Motor neuron (in vitro differentiated cells): ENCODE measurements around the gene IL2RA. TPM values are rescaled to one million over a fixed set of nuclear protein-coding genes. Genes with fewer than 3 reads are reported as not detected.
A peak's percentile ranks its signal among the peaks of the same experiment; 100 is the strongest.

Experiments used
- ATAC-seq, 8 experiments: fragments of 200-7000 bp; cut with Tn5 transposase; replicated peaks in 6 of 8; 2 replicates each; pipeline ENCODE4 v1.8.0; 2021; ENCODE audit warnings: mild to moderate bottlenecking in 8 of 8, moderate library complexity in 8 of 8
- H3K27ac ChIP-seq, 2 donors: fragments of 250-450 bp; sonication (Bioruptor Pico); 2 replicates each; pipeline ENCODE4 v1.9.0; 2021; ENCODE audit warnings: antibody characterized with exemption in 2 of 2, mild to moderate bottlenecking in 2 of 2, moderate library complexity in 1 of 2
- H3K4me1 ChIP-seq, 2 donors: fragments of 250-450 bp; sonication (Bioruptor Pico); replicated peaks in 1 of 2; 2 replicates each; pipeline ENCODE4 v1.6.1; 2021; ENCODE audit warnings: antibody characterized with exemption in 2 of 2, mild to moderate bottlenecking in 2 of 2, moderate library complexity in 1 of 2
- H3K4me3 ChIP-seq, 5 donors: fragments of 250-450 bp; sonication (Bioruptor Pico); 2 replicates each; pipeline ENCODE4 v1.9.0; 2021; ENCODE audit warnings: antibody characterized with exemption in 5 of 5, mild to moderate bottlenecking in 5 of 5, moderate library complexity in 4 of 5
- WGBS, 10 experiments: fragments of 450-650 bp; shearing (Covaris generic); methylation state at CpG; one replicate each; pipeline ENCODE4 v1.0.0; 2022; 5-methylcytosine and 5-hydroxymethylcytosine counted together
- in situ Hi-C, 9 experiments: fragments of 400-800 bp; cut with MboI; loops; one replicate each; pipeline ENCODE4 v1.15.0; 2021; ENCODE audit warnings: low sequenced_read_pairs in 9 of 9, low pct_unique_long_range_greater_than_20kb in 2 of 9; ENCODE audit not compliant: unreplicated experiment in 9 of 9
- total RNA-seq, 8 experiments: library from RNA; unstranded; fragments of 300-600 nt; gene quantifications; 2 replicates each; pipeline versions ENCODE4 v1.2.3 to v1.2.4, GENCODE V29; 2022

IL2RA gene
- total RNA-seq, 8 experiments from 2014 or later = 0.09 to 0.66 (median 0.15) TPM; not detected in 5

DNA sequence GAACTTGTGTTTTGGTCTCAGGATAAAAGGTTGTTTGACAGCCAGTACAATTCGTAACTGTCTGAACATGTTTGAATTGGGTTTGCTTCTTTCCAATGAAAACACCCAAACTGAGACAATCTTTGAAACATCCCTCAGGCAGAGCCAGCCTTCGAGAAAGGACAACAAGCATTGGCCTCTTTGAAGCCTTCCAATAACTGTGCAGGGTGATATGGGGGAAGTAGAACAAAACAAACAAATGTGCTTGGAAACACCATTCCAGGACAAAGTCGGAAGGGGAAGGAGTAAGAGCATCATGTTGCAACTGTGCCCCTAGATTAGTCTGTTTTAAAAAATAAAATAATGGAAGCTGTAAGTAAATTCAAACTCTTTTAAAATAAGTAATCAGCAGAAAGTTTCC is 39.5 kb downstream of the IL2RA start:
- in situ Hi-C loops = no loop called here
- Histone ChIP-seq H3K27ac (no peak overlapping the region), H3K4me3 (no peak overlapping the region), H3K4me1 (no peaks in the 10 kb centered on the region)
- 0 to 93% (median 51%) methylated on average over 1 to 3 of the region's 3 CpGs; no CpG with 5 or more reads in 1 of the 10 experiments for WGBS, 10 experiments
- no peak for ATAC-seq

DNA sequence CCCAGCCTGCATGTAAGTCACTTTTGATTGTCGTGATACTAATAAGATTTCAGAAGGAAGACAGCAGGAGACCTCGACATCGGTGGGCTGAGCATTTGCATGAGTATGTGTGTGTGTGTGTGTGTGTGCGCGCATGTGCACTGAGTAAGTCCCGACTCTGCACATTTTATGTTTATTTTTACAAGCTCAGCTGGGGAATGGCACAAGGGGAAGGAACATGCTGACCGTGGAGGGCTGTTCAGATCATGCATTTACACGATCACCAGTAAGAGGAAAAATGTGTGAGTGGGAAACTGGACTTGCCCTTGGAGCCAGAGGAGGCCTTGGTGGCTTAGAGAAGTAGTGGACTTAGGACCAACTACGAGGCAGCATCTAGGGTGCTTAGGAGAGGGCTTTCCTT is 41.3 kb downstream of the IL2RA start:
- H3K4me3 ChIP-seq = no peak overlapping the region
- no peak for ATAC-seq
- H3K27ac ChIP-seq = no peak overlapping the region
- WGBS, 10 experiments = 57 to 100% (median 82%) methylated on average over 1 to 6 of the region's 9 CpGs; no CpG with 5 or more reads in 3 of the 10 experiments
- in situ Hi-C loops = no loop called here
- H3K4me1 ChIP-seq = no peaks in the 10 kb centered on the region

DNA sequence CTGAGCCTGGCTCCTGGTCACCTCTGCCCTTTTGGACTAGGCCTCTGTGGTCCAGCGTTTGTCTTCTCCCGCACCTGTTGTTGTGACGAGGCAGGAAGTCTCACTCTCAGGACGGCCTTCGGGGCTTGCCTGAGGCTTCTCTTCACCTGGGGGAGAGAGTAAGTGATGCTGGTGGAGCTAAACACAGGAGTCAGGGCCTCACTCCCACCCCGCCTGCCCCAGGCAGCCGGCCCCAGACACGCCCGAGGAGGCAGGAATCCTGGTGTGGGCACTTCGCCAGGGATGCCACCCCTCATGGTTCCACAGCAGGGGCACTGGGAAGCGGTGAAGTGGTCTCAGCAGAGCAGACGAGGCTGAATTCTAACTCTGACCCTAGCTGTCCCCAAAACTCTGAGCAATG is 42.4 kb downstream of the IL2RA start:
- 100% methylated on average over 1 of the region's 12 CpGs; no CpG with 5 or more reads in 9 of the 10 experiments for WGBS, 10 experiments
- Histone ChIP-seq H3K4me1 (no peaks in the 10 kb centered on the region), H3K27ac (no peak overlapping the region), H3K4me3 (no peak overlapping the region)
- no peak for ATAC-seq
- in situ Hi-C loops = no loop called here

DNA sequence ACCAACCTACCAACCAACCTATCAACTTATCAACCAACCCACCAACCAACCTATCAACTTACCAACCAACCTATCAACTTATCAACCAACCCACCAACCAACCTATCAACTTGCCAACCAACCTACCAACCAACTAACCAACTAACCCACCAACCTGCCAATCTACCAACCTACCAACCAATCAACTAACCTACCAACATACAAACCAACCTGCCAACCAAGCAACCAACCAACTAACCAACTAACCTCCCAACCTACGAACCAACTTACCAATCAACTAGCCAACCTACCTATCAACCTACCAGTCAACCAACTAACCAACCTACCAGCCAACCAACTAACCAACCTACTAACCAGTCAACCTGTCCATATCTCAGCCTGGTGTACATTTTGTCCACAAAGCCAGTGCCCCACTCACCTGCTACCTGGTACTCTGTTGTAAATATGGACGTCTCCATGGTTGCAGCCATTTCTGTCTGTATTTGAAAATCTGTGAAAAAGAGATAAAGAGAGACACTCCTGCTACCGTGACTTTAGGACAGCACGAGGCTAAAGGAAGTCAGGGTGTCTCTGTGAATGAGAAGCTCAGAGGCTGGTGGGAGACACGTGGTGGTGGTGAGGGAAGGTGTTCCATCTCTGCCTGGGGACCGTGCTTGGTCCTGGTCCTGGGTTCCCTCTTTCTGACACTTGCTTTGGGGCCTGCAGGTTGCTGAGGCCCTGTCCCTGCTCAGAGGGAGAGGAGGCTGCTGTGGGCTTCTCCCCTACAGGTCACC is 43.0 kb downstream of the IL2RA start:
- in situ Hi-C loops = no loop called here

DNA sequence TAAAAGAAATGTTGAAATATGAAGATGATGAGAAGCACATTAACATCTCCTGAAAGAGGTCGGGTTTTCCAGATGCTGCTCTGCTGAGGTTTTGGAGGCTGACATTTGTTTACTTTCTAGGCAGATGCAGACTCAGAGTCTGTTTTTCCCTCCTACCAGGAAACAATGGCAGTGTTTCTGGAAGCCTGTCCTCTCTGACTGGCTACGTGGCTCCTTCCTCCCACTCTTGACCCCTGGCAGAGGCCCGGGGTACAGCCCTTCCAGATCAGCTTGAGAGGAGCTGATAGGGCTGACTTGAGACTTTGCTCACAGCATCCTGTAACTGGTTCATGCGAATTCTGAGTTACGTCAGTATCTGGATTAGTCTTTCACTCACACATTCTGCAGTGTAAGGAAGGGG is 43.7 kb downstream of the IL2RA start:
- H3K27ac ChIP-seq = no peak overlapping the region
- no peak overlapping the region for H3K4me3 ChIP-seq
- in situ Hi-C loops = no loop called here
- WGBS, 10 experiments = 0 to 92% (median 56%) methylated on average over 1 to 5 of the region's 5 CpGs; no CpG with 5 or more reads in 1 of the 10 experiments
- no peaks in the 10 kb centered on the region for H3K4me1 ChIP-seq
- no peak for ATAC-seq

More for the DNA sequence above, 43.0 kb downstream of the IL2RA start:
- Histone ChIP-seq H3K4me1 (no peaks in the 10 kb centered on the region), H3K4me3 (no peak overlapping the region), H3K27ac (no peak overlapping the region)
- 48 to 100% (median 90%) methylated on average over 1 to 5 of the region's 6 CpGs; no CpG with 5 or more reads in 2 of the 10 experiments for WGBS, 10 experiments
- ATAC-seq = no peak

DNA sequence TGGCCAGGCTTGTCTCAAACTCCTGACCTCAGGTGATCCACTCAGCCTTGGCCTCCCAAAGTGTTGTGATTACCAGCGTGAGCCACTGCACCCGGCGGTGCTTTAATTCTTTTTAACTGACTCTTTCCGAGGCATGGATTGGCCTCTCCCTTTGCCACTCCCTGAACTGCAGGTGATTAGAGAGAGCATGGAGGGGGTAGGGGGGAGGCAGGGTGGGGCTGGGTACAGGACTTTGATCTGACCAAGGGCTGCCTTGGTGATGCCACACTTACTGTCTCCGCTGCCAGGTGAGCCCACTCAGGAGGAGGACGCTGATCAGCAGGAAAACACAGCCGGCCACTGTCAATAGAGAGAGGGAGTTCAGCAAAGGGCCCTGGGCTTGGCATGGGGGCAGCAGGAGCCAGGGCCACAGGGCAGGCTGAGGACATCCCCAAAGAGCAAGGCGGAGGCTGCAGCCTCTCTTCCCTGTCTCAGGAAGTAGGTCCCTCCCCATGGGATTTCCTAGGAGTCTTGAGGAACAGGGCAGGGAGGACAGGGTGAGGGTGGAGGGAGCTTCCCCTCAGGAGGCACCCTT is 44.3 kb downstream of the IL2RA start:
- Histone ChIP-seq H3K27ac (no peak overlapping the region), H3K4me3 (no peak overlapping the region), H3K4me1 (no peaks in the 10 kb centered on the region)
- 50 to 100% (median 86%) methylated on average over 1 to 3 of the region's 8 CpGs; no CpG with 5 or more reads in 6 of the 10 experiments for WGBS, 10 experiments
- ATAC-seq = no peak
- in situ Hi-C loops = no loop called here

DNA sequence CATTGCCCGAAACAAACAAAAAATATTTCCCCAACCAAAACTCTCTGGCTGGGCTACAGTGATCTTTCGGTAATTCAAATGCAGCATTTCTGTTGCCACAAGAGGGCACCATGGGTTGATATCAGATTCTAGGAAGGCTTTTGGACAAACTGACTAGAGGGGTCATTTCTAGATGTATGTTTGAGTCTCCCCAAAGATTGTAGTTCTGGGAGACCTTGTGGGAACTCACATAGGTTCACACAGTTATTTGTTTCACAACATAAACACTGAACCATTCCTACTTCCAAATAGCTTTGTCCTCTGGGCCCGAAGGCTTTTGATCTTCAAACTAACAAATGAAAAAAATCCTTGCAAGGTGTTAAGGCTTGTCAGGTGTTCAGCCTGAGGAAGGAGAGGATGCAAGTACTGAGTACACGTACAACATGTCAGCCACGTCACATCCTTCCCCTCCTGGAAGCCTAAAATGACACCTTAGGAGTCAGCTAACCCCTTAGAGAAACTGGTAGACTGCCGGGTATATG is 47.9 kb downstream of the IL2RA start:
- WGBS, 10 experiments = 0 to 77% (median 50%) methylated on average over 1 to 4 of the region's 6 CpGs; no CpG with 5 or more reads in 1 of the 10 experiments
- Histone ChIP-seq H3K4me3 (no peak overlapping the region), H3K4me1 (no peaks in the 10 kb centered on the region), H3K27ac (no peak overlapping the region)
- in situ Hi-C loops = no loop called here
- ATAC-seq = peak in 3 of 8 experiments; percentile 65 to 72 (median 69)

DNA sequence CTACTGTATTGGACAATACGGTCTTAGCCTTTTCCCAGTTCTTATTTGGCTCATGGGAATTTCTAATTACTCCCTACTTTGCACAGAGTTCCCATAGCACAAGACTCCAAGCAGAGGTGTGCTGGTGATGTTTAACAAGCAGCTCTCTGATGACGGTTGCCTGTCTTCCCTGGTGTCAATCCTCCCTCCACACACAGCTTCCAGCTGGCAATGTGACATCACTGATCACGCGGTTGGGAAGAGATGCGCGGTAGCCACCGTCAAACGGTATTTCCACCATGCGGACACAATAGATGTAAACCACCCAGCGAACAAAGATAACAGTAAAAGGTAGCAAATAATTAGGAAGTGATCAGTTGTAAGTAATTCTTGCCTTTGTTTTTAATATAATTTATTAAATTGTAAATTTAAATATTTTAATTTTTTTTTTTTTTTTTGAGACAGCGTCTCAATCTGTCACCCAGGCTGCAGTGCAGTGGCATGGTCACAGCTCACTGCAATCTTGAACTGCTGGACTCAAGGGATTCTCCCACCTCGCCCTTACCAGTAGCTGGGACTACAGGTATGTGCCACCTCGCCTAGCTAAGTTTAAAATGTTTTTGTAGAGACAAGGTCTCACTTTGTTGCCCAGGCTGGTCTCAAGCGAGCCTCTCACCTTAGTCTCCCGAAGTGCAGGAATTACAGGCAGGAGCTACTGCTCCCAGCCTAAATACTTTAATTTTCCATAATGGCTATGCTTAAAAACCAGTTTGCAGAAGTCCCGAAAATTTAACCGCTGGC is 48.6 kb downstream of the IL2RA start:
- WGBS, 10 experiments = 28 to 90% (median 79%) methylated on average over 2 to 16 of the region's 17 CpGs
- Histone ChIP-seq H3K4me3 (no peak overlapping the region), H3K4me1 (no peaks in the 10 kb centered on the region), H3K27ac (no peak overlapping the region)
- in situ Hi-C loops = no loop called here
- peak in 1 of 8 experiments; percentile 19 for ATAC-seq

DNA sequence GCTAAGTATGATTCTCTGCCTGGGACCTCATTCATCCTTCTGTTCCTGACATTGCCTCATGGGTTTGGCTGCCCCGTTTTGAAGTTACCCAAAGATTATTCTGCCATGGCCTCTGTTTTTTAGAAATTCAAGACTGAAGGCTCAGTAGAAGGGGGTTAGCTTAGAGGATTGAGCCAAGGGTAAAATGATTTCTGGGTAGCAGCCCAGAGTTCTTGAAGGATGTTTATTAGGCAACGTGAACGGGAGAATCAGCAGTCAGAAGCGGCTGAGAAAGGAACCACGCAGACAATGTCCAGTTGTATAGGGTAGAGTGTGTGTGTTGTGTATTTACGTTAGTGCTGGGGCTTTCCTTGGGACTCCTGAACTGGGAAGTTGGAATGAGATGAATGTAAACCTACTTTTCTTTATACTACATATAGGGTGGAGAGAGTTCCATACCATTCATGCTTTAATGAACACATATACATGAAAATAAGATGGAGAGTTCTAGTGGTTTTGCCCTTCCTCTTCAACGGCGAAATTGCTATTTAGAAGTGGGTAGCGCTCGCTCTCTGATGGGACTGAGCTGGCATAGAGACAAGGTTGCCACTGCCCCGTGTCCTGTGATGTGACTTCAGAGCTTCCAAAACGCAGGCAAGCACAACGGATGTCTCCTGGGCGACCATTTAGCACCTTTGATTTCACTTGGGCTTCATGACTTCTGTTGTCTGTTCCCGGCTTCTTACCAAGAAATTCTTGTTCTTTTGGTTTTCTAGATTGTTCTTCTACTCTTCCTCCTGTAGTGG is 49.9 kb downstream of the IL2RA start:
- H3K27ac ChIP-seq = no peak overlapping the region
- H3K4me1 ChIP-seq = no peaks in the 10 kb centered on the region
- H3K4me3 ChIP-seq = no peak overlapping the region
- WGBS, 10 experiments = 59 to 90% (median 77%) methylated on average over 3 to 14 of the region's 15 CpGs; no CpG with 5 or more reads in 1 of the 10 experiments
- ATAC-seq = no peak
- in situ Hi-C loops = no loop called here

DNA sequence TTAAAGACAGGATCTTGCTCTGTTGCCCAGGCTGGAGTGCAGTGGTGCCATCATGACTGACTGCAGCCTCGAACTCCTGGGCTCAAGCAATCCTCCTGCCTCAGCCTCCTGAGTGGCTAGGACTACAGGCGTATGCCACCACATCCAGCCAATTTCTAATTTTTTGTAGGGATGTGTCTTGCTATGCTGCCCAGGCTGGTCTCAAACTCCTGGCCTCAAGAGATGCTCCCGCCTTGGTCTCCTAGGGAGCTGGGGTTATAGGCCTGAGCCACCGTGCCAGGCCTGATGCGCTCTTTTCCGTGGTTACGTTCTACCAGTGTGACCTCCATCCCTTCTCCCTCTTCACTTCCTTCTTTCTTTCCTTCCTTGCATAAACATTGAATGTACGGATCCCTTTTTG is 50.6 kb downstream of the IL2RA start:
- Histone ChIP-seq H3K4me3 (no peak overlapping the region), H3K27ac (no peak overlapping the region), H3K4me1 (no peaks in the 10 kb centered on the region)
- in situ Hi-C loops = no loop called here
- ATAC-seq = no peak
- WGBS, 10 experiments = 71 to 100% (median 92%) methylated on average over 1 to 6 of the region's 8 CpGs; no CpG with 5 or more reads in 2 of the 10 experiments

DNA sequence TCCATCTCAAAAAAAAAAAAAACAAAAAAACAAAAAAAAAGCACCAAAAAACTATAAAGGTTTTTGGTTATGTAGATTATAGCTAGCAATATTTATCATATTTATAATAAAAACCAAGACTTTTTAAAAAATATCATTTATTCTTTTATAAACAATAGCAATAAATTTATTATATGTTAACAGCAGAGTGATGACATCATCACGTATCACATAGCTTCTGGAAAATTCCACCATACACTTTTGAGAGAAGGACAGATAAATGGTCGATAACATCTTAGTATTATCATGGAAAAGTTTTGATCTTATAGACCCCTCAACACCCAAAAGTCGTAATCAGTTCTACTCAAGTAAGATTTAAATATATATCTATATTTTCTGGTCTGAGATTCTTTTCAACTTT is 51.6 kb downstream of the IL2RA start:
- Histone ChIP-seq H3K4me3 (no peak overlapping the region), H3K27ac (no peak overlapping the region), H3K4me1 (no peaks in the 10 kb centered on the region)
- 60 to 100% (median 88%) methylated on average over 1 to 3 of the region's 3 CpGs for WGBS, 10 experiments
- ATAC-seq = no peak
- in situ Hi-C loops = no loop called here

DNA sequence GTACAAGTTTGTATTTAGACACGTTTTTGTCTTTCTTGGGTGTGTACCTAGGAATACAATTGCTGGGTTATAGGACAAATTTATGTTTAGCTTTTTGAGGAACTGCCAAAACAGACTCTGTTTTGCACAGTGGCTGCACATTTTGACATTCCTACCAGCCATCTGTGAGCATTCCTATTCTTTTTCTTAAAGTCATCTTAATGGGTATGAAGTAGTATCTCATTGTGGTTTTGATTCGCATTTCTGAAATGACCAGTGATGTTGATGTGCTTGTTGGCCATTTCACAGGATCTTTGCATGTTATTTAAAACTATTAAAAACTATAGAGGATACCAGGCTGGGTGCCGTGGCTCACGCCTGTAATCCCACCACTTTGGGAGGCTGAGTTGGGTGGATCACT is 52.2 kb downstream of the IL2RA start:
- Histone ChIP-seq H3K4me1 (no peaks in the 10 kb centered on the region), H3K27ac (no peak overlapping the region), H3K4me3 (no peak overlapping the region)
- in situ Hi-C loops = no loop called here
- WGBS, 10 experiments = 42 to 92% (median 73%) methylated on average over 1 to 4 of the region's 4 CpGs; no CpG with 5 or more reads in 2 of the 10 experiments
- no peak for ATAC-seq
